ENCODE measurements around the gene MYO18A.

Gene MYO18A

GRCh38 chr17:29054835-29055234 is 125.4 kb downstream of the MYO18A start:
- no peak for DNase-seq (ENCODE audit: low spot score)

- no peak for DNase-seq (ENCODE audit: low spot score)
These were observed 128.5 kb downstream of the MYO18A start for GRCh38 chr17:29051731-29052130.

GRCh38 chr17:29051194-29051593 is 129.0 kb downstream of the MYO18A start:
- no peak for DNase-seq (ENCODE audit: low spot score)

DNA sequence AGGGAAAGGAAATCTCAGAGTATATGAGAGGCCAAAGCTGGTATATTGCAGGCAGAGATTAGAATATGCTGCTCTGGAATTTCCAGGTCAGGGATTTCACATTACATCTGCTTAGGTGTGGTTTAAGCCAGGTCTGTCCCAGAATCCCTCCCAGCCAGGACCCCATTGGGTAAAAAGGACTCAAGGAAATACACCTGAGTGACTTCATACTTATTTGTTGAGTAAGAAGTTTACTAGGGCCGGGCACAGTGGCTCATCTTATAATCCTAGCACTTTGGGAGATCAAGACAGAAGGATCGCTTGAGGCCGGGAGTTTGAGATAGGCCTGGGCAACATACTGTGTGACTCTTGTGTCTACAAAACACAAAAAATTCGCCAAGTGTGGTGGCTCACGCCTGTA is 130.0 kb downstream of the MYO18A start:
- no peak for DNase-seq (ENCODE audit: low spot score)

GRCh38 chr17:29049541-29050145 is 130.6 kb downstream of the MYO18A start:
- no peak for DNase-seq (ENCODE audit: low spot score)

DNA sequence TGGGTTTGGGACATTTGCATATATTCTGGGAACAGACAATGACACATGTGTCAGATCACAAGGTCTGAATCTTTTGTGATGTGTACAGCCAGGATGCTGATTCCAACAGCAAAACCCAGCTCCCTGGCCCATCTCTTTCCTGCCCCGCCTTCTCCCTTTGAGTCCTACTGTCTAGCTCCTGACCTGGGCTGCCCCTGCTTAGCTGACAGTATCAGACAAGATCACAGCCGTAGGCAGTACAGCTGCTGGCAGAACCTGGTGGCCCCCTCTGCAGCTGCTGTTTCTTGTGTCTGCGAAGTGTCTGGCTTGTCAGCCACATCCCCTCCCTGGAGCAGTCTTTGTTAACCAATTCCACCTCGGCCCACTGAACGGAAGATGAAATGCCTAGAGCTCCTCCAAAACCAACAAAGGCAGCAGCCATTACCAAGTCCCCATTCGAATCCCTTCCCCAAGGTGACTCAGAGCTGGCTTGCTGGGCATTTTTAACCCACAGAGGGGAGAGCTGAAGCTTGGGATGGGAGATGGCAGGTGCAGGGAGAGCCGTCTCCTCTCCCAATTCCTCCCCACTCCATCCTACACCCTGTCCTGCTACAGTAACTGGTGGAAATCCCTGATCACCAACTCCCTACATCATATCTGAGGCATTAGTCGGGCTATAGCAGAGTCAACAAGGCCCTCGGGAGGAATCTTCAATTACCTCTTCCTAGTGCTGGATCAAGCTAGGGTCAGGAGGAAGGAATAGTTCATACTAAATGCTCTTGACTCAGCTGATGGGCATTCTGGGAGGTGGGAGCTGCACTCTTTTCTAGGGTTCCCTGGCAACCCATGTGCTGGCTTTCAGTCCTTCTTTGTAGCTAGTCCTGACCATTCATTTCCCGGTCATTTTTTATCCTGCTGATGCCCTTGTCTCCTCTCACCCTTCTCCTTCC is 131.5 kb downstream of the MYO18A start:
- DNase-seq (ENCODE audit: low spot score): no peak

DNA sequence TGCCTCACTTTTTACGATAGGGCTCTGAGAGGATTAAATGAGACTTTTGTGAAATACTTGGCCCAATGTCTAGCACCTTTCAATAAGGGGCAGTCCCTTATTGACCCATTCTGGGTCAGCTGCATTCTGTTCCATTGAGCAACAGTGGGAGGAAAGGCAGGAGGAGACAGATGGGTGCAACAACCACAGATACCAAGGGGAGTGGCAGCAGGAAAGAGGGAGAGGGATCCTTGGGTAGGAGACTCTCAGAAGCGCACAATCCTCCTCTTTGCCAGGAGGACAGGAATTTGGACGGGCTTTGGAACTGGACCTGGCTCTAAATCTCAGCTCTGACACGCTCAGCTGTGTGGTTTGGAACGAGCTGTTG is 133.7 kb downstream of the MYO18A start:
- no peak for DNase-seq (ENCODE audit: low spot score)

DNA sequence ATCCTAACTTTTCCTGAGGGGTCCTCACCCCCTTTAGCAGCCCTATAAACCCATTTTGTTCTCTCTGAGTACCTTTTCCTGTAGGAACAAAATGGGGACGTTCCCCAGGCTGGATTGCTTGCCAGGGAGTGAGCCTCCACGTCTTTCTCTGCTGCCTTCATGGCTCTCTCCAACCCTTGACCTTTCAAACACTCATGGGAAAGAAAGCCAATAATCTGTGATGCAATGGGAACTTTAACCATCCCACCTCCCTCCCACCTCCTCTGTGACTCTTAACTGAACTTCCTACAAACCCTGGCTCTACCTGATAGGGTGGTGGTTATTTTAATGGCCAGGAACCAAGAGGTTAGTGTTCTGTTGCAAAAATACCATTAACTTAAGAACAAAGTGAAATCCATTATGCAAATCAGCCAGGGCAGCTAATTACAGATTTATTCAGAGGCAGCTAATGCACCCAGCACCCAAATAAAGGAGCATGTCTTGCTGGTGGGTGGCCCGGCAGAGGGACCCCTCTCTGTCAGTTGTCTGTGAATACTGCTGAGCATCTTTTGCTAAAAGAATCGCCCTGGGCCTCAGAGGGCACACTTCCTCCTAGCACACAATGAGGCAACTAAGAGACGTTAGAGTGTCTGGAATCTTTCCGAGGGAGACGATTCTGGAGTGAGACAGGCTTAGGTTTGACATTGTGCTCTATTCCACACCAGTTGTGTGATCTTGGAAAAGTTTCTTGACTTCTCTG is 134.3 kb downstream of the MYO18A start:
- no peak for DNase-seq (ENCODE audit: low spot score)

GRCh38 chr17:29045026-29045425 is 135.2 kb downstream of the MYO18A start:
- no peak for DNase-seq (ENCODE audit: low spot score)

DNA sequence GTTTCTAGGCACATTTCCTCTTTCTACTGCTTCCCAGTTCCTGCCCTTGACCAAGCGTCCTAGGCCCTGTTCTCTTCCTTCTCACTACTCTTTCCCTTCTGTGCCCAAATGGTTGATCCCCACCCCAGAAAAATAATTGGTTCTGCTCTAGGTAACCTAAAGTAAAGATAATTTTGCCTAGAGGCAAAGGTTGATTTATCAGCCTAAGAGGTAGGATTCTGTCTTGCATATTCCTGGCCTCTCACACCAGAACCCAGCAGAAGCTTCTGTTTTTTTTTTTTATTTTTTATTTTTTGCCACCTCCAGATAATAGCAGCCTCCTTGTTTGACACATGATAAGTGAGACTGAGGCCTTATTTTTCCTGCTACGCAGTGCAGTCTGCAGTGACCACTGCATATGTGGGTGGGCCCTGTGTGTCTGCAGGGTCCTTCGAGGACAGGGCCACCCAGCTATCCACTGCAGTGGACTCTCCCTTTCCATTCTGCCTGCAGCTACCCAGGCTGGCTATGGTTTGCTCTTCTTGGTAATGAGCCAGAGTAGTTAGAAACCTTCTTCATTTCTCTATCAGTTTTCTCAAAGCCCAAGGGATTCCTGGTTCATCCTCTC is 136.6 kb downstream of the MYO18A start:
- no peak for DNase-seq (ENCODE audit: low spot score)

DNA sequence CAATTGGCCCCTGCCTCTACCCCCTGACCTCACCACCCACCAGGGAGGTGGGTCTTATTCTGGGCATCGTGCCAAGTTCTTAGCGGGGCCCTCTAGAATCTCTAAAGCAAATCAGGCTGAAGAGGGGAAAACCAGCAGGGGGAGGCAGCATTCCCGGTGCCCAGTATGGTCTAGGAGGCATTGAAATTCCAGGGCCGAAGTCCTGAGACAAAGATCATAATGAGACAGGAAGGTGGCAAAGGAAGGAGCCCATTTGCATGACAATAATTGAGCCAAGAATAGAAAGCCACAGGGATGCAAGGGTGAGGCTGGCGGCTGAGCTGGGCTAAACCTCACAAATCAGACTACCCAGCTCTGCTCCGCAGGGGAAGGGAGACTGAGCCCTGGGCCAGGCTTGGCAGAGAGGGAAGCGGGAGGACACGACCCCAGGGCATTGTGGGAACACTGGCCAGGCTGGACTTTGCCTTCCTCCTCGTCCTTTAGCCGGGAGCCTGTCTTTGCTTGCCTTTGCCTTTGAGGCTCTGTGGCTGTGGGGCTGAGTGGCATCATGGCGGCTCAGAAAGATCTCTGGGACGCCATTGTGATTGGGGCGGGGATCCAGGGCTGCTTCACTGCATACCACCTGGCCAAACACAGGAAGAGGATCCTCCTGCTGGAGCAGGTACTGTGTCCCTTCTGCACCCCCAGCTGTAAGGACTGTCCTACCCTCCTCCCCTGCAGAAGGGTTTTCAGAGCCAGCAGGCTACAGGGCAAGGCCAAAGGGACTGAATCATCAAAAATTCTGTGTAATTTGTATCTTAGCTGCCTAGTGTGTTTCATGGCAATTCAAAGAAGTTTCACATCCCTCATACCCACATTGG is 137.3 kb downstream of the MYO18A start, which contains the start of gene PIPOX:
Gene PIPOX (plus strand): TSS at position 463 of the 860 bp plus-strand sequence. CDS start 85 bp downstream, at position 548.
- DNase-seq (ENCODE audit: low spot score): peak; percentile 81

- no peak for DNase-seq (ENCODE audit: low spot score)
These were observed 138.0 kb downstream of the MYO18A start for GRCh38 chr17:29042026-29042678.

DNA sequence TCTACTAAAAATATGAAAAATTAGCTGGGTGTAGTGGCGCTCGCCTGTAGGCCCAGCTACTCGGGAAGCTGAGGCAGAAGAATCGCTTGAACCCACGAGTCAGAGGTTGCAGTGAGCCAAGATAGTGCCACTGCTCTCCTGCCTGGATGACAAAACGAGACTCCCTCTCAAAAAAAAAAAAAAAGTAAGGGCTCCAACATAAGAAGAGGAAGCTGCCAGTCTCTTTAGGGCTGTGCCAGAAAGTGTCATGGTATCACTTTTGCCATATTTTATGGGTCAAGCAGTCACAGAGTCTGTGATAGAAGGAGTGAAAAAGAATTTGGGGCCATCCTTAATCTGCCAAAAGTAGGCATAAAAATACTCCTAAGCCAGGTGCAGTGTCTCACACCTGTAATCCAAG is 138.6 kb downstream of the MYO18A start:
- no peak for DNase-seq (ENCODE audit: low spot score)

GRCh38 chr17:29041091-29041490 is 139.1 kb downstream of the MYO18A start:
- no peak for DNase-seq (ENCODE audit: low spot score)

GRCh38 chr17:29039764-29040598 is 140.2 kb downstream of the MYO18A start:
- peak; percentile 33 for DNase-seq (ENCODE audit: low spot score)

GRCh38 chr17:29038085-29038795 is 142.0 kb downstream of the MYO18A start:
- DNase-seq (ENCODE audit: low spot score): peak; percentile 22

DNA sequence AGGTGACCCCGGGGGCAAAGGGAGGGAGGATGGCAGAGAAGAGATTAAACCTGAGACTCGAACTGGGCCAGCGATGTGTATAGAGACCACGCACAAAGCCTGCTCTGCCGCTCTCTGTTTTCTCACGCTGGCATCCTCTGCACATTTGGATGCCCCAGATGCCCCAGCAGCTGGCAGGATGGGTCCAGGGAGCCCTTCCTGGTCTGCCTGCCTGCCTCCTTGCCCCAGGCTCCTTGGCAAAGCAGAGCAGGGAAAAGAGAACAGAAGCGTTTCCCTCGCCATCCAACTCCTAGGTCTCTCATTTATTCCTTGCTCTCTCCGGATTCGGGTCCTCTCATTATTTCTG is 142.5 kb downstream of the MYO18A start:
- DNase-seq (ENCODE audit: low spot score): no peak

DNA sequence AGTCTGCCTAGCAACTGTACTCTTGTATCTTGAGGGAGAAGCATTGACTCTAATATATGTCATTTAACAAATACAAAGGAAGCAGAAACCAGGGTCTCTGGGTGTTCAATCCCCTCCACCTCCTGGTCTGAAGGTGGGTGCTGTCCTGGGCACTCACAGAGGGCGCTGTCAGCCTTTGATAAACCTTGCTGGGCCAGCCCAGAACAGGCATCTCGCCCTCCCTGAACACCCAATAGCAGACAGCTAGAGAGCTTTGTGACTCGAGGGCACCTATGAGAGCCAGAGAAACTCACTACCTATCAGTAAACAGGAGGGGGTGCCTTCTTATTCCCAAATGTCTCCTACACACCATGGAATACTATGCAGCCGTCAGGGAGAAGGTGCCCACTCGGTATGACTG is 143.6 kb downstream of the MYO18A start:
- DNase-seq (ENCODE audit: low spot score): no peak

- DNase-seq (ENCODE audit: low spot score): no peak
These were observed 145.7 kb downstream of the MYO18A start for GRCh38 chr17:29034510-29034909.
